ENCODE results near the gene SGCD.

Gene SGCD

DNA sequence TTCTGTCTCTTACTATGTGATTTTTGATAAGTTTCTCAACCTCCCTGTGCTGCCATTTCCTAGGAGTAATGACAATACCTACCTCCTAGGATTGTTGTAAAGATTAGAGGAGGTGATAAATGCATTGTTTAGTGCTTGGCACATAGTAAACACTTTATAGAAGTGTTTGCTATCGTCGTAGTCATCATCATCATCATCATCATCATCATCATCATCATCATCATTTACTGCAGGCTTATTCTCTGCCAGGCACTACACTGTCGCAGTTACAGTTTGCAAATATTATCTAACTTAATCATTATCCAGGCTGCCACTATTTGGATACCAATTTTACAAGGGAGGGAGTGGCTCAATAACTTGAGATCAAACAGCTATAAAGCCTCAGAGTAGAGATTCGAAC is 24.5 kb downstream of the SGCD start:
- TF ChIP-seq, protein P1, sequence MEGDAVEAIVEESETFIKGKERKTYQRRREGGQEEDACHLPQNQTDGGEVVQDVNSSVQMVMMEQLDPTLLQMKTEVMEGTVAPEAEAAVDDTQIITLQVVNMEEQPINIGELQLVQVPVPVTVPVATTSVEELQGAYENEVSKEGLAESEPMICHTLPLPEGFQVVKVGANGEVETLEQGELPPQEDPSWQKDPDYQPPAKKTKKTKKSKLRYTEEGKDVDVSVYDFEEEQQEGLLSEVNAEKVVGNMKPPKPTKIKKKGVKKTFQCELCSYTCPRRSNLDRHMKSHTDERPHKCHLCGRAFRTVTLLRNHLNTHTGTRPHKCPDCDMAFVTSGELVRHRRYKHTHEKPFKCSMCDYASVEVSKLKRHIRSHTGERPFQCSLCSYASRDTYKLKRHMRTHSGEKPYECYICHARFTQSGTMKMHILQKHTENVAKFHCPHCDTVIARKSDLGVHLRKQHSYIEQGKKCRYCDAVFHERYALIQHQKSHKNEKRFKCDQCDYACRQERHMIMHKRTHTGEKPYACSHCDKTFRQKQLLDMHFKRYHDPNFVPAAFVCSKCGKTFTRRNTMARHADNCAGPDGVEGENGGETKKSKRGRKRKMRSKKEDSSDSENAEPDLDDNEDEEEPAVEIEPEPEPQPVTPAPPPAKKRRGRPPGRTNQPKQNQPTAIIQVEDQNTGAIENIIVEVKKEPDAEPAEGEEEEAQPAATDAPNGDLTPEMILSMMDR (conservative IDR thresholded peaks at IDR 0.05; ENCODE audit: low read depth): no peak
- ChIA-PET CTCF (no interaction called here), POLR2A (ENCODE audit: low non-redundant PET) (no interaction called here)
- DNase-seq (ENCODE audit: low spot score): no peak
- no peak overlapping the region for H3K27ac ChIP-seq

DNA sequence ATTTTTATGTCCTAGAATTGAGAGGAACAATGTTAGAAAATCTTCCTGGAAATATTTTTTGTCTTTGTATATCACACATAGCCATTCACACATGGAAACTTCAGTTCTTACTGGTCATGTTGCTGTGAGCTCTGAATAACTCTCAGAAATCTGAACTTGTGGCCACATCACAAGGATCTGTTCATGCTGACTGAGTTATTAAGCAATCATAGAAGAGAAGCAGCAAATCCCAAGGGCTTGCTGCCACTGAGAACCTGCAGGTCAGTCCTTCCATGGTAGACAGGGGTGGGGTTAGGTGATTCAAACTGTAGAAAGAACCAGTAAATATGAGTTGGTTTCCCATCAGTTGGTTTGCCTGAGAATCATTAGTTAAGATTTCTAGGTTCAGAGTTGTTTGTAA is 27.6 kb downstream of the SGCD start:
- ChIA-PET CTCF (interaction anchor here (0.8 kb wide), 1 partner anchor 9 kb away, joined by 3 read pairs; no protein-coding TSS in a partner anchor), POLR2A (ENCODE audit: low non-redundant PET) (no interaction called here)
- TF ChIP-seq, protein P1 (conservative IDR thresholded peaks at IDR 0.05; ENCODE audit: low read depth): no peak
- no peak overlapping the region for H3K27ac ChIP-seq
- no peak for DNase-seq (ENCODE audit: low spot score)

DNA sequence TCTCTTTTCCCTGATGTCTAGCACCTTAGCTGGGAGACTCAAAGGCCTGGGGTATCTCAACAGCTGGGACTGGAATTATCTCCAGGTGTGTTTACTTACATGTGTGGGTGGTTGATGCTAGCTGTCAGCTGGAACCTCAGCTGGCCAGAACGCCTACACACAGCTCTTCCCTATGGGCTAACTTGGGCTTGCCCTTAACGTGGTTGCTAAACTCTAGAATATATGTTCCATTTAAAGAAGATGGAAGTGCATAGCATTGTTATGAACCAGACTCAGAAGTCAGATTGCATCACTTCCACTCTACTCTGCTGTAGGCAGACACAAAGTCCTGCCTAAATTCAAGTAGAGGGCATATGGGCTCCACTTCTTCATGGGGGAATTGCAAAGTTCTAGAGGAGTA is 29.3 kb downstream of the SGCD start:
- POLR2A ChIA-PET (ENCODE audit: low non-redundant PET): no interaction called here
- CTCF ChIA-PET: interaction anchor here (0.7 kb wide), 1 partner anchor 330 kb away, joined by 3 read pairs; no protein-coding TSS in a partner anchor
- no peak overlapping the region for H3K27ac ChIP-seq
- TF ChIP-seq, protein P1 (conservative IDR thresholded peaks at IDR 0.05; ENCODE audit: low read depth): no peak
- no peak for DNase-seq (ENCODE audit: low spot score)

DNA sequence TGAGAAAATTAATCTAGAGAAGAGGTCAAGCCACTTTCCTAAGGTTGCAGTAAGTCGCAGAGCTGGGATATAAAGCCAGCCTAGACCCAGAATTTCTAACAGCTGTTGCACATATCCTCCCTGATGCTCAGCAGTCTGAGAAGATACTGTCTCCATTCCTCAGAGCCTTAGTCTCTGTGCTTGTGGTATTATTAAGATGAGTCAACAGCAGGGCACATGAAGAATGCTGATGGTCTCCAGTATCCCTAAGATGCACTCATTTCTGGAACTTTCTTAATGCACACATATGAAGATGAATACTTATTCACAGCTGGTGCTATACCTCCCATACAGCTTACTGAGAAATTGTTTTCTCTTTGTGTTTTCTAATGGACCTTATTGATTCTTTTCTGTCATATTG is 32.5 kb downstream of the SGCD start:
- TF ChIP-seq, protein P1 (conservative IDR thresholded peaks at IDR 0.05; ENCODE audit: low read depth): no peak
- POLR2A ChIA-PET (ENCODE audit: low non-redundant PET): no interaction called here
- no peak overlapping the region for H3K27ac ChIP-seq
- no peak for DNase-seq (ENCODE audit: low spot score)
- CTCF ChIA-PET: interaction anchor here (0.6 kb wide), 2 partner anchors 8 to 486 kb away, joined by 3 read pairs; no protein-coding TSS in a partner anchor

DNA sequence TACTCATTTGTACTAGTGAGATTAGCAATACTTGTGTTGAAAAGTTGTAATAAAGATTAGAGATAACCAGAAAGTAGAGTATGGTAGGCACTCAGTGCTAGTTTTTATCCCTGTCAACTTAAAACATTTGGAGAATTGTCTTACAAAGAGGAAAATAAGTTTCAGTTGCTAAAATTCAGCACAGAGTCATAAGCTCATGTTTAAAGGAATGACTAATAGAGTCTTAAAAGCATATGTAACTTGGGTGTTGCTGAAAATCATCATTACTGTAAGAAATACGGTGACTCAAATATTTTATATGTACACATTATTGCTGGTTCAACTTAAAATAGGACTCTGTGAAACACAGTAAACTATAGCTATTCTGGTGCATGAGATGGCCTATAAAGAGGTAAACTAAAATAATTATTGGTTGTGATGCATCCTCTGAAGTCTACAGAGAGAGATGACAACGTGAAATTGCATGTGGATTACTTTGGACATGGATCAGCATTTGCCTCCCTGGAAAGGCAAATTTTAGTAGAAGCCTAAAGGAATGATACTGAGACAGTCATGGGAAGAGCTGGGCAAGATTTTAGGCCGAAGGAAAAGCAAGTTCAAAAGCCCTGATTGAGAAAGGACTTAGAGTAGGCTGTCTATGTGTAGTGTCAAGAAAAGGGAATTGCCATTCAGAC is 34.6 kb downstream of the SGCD start:
- TF ChIP-seq, protein P1 (conservative IDR thresholded peaks at IDR 0.05; ENCODE audit: low read depth): no peak
- CTCF ChIA-PET: no interaction called here

DNA sequence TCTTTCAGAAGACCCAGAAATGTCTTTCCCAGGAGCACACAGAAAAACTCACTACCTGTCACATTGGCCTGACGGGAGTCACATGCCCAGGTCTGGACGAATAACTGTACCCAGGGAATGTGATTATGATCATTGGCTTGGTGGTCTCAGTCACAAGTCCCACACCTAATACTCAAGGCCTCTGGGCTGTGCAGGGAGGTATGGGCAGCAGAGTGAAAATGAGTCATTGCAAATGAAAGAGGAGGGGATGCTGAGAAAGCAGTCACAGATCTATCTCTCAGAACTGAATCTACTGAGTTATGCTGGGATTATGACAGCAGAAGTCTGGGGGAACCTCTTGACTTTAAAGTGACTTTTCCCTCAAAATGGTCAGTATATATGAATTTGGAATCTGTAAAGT is 36.9 kb downstream of the SGCD start:
- no peak for DNase-seq (ENCODE audit: low spot score)
- POLR2A ChIA-PET (ENCODE audit: low non-redundant PET): no interaction called here
- CTCF ChIA-PET: no interaction called here
- TF ChIP-seq, protein P1 (conservative IDR thresholded peaks at IDR 0.05; ENCODE audit: low read depth): no peak
- no peak overlapping the region for H3K27ac ChIP-seq

More for the DNA sequence above, 34.6 kb downstream of the SGCD start:
- POLR2A ChIA-PET (ENCODE audit: low non-redundant PET): no interaction called here
- DNase-seq (ENCODE audit: low spot score): no peak
- no peak overlapping the region for H3K27ac ChIP-seq

Measured in RWPE1 (cell line).